GM23248 (cell line): ENCODE measurements around the gene PRICKLE2.

Source experiments
- EZH2 ChIP-seq: fragments of 200-600 bp; sonication (generic); IDR thresholded peaks from 2 replicates; pipeline ENCODE4 v1.6.1; 2018; ENCODE audit warnings: antibody characterized with exemption, mild to moderate bottlenecking; ENCODE audit not compliant: insufficient read depth, poor library complexity, severe bottlenecking
- EZH2phosphoT487 ChIP-seq: fragments of 200-600 bp; sonication (generic); IDR thresholded peaks from 2 replicates; pipeline ENCODE4 v1.6.1; 2018; ENCODE audit warnings: antibody characterized with exemption, moderate library complexity, mild to moderate bottlenecking, low read depth; ENCODE audit not compliant: insufficient read depth

- TF ChIP-seq EZH2 (no peak), EZH2phosphoT487 (no peak)
Observed at GRCh38 chr3:64234571-64234970, 9.3 kb upstream of the PRICKLE2 start.
